Hair follicle dermal papilla cell (primary cell): ENCODE measurements around the gene GAB2. TPM values are rescaled to one million over a fixed set of nuclear protein-coding genes. Genes with fewer than 3 reads are reported as not detected.

Experiments
- total RNA-seq: library from RNA; depleted of rRNA; stranded (reverse); fragments of >200 nt; gene quantifications from 2 replicates; pipeline ENCODE4 v1.2.3, GENCODE V29; 2012

Gene GAB2, protein sequence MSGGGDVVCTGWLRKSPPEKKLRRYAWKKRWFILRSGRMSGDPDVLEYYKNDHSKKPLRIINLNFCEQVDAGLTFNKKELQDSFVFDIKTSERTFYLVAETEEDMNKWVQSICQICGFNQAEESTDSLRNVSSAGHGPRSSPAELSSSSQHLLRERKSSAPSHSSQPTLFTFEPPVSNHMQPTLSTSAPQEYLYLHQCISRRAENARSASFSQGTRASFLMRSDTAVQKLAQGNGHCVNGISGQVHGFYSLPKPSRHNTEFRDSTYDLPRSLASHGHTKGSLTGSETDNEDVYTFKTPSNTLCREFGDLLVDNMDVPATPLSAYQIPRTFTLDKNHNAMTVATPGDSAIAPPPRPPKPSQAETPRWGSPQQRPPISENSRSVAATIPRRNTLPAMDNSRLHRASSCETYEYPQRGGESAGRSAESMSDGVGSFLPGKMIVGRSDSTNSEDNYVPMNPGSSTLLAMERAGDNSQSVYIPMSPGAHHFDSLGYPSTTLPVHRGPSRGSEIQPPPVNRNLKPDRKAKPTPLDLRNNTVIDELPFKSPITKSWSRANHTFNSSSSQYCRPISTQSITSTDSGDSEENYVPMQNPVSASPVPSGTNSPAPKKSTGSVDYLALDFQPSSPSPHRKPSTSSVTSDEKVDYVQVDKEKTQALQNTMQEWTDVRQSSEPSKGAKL
- 16.9 and 22.0 TPM in 2 replicates for total RNA-seq

DNA sequence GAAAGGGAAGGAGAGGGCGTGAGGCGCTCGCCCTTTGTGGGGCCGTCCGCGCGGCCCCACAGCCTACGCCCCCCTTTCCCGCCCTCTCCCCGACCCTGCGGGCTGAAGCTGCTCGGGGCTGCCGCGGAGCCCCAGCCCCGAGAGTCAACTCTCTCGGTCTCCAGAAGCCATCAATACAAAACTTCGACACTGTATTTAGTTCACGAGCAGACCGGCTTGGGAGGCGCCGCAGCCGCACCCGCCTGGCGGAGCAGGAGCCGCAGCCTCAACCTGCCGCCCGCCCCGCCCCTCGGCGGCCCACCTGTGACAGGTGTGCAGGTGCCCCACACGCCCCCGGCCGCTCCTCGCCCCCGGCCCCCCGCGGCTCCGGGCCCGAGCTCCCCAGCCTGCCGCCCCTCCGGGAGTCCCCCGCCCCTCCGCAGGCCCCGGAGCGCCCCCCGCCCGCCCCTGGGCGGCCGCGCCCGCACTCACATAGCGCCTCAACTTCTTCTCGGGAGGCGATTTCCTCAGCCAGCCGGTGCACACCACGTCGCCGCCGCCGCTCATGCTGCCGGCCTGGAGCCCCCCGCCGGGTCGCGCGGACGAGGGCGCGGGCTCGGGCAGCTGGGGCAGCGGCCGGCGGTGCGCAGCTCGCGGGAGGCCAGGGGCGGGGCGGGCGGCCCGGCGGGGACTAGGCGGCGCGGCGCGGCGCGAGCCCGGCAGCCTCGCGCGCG, at the start of gene GAB2:
Gene GAB2 (minus strand): TSS at position 646 of the 713 bp plus-strand sequence. CDS start 100 bp downstream, at position 546.

DNA sequence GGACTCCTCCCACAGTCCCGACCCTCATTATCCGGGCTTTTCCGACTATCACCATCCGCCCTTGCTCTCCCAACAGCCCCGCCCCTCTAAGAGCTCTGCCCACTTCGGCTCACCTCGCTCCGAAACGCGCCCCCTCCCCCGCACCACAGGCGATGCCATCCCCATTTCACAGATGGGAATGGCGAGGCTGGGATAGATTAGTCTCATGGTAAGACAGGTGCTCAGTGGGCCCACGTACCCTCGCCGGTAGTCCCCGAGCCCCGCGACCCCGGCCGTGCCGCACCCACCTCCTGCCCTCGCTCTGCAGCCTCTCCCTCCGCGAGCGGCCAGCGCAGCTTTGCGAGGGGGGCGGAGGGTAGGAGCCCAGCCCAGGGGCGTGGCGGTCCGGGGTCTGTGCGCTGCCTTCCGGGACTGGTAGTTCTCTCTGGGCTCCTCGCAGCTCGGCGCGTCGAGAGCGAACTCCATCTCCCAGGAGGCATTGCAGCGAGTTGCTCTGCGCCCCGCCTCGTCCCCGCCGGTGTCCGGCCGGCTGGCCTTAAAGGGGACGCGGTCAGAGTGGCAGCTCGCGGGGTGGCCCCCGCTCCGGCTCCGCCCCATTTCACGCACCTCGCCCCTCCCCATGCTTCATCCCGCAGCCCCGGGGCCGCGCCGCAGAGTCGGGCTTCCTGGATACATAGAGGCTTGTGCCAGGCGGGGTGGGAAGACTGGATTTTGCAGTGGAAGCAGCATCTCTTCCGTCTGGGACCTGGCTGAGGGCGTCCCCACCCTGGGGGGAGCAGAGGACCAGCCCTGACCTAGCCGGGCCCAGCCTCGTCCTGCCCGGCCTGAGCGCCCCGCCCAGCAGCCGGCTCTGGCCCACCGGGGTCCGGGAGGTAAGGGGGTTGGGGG, 229.1 kb downstream of the GAB2 start, which contains the start of the genes KCTD21 and USP35:
Gene KCTD21 (minus strand): TSS at position 341 of the 888 bp plus-strand sequence. CDS start 14,072 bp downstream, outside the sequence.
Gene USP35 (plus strand): TSS at position 634 of the 888 bp plus-strand sequence. CDS start 7,327 bp downstream, outside the sequence.

Other genes starting within 250 kb of the GAB2 start
- 11.8 and 14.8 TPM in 2 replicates for gene KCTD21, start 229.2 kb downstream of the GAB2 start, total RNA-seq
- 16.0 and 16.9 TPM in 2 replicates for gene USP35, start 228.9 kb downstream of the GAB2 start, total RNA-seq
- gene NARS2, start 157.0 kb upstream of the GAB2 start, total RNA-seq: 9.6 and 12.5 TPM in 2 replicates